Left lung (tissue), 10 donors: ENCODE data around the gene PRPH. TPM values are rescaled to one million over a fixed set of nuclear protein-coding genes. Genes with fewer than 3 reads are reported as not detected.
"Not testable (repeated sequence)": the region's sequence is repeated elsewhere in the genome, so short reads cannot be mapped to it uniquely, and the experiment has no call there.

Experiments
- ATAC-seq: fragments of 200-7000 bp; cut with Tn5 transposase; one replicate; pipeline ENCODE4 v1.9.1; 2020; ENCODE audit warnings: moderate library complexity
- DNase-seq, 4 donors: peaks; one replicate each; pipeline ENCODE4 v3.0.0-alpha.2; 2013 to 2020
- H3K27ac ChIP-seq, 2 donors: fragments of 200-600 bp; sonication (generic) in 1 of 2; one replicate each; pipeline versions ENCODE4 v1.5.0 to v1.8.0; 2020 to 2021
- H3K27me3 ChIP-seq, 2 donors: fragments of 200-600 bp; sonication (generic) in 1 of 2; one replicate each; pipeline versions ENCODE4 v1.5.0 to v1.8.0; 2020 to 2021
- H3K36me3 ChIP-seq, 2 donors: fragments of 200-600 bp; sonication (generic) in 1 of 2; one replicate each; pipeline versions ENCODE4 v1.5.0 to v1.8.0; 2020 to 2021
- H3K4me1 ChIP-seq, 2 donors: fragments of 200-600 bp; one replicate each; pipeline ENCODE4 v1.8.0; 2021
- H3K4me3 ChIP-seq, 2 donors: fragments of 200-600 bp; sonication (generic) in 1 of 2; one replicate each; pipeline versions ENCODE4 v1.5.0 to v1.8.0; 2020 to 2021; ENCODE audit warnings: mild to moderate bottlenecking in 1 of 2
- H3K9me3 ChIP-seq, 2 donors: fragments of 200-600 bp; sonication (generic) in 1 of 2; one replicate each; pipeline versions ENCODE4 v1.5.0 to v1.8.0; 2020 to 2021
- intact Hi-C, 2 donors: fragments of 100-400 bp; cut with DNase I; formaldehyde crosslinking; loops; one replicate each; pipeline versions ENCODE4 v1.11.2 to v1.14.2; 2022
- polyA plus RNA-seq, 6 donors: library from polyadenylated mRNA; unstranded; fragments of 120-200 nt; gene quantifications; one replicate each; pipeline ENCODE4 v1.2.1, GENCODE V29; 2013; ENCODE audit not compliant: insufficient read length in 6 of 6
- total RNA-seq, 2 donors: library from RNA; stranded (reverse); fragmentation: NEBNext Ultra II Directional; extraction: Animal tissue kit (Norgen Biotek cat#: 25700); gene quantifications; one replicate each; pipeline ENCODE4 v1.2.1, GENCODE V29; 2021
- TF ChIP-seq, protein P1 (sequence below), 2 donors: fragments of 200-600 bp; sonication (generic) in 1 of 2; IDR thresholded peaks; one replicate each; pipeline versions ENCODE4 v1.5.0 to v1.8.0; 2021; ENCODE audit warnings: antibody characterized with exemption in 2 of 2
- donor health status: DM: no; HTN: yes; CAD: no.
- donor health status: DM: no; HTN: no; CAD: no.

PRPH gene
- total and polyA plus RNA-seq, 8 donors = 0.26 to 2.4 (median 1.7) TPM; not detected in 1

- no peak overlapping the region for H3K4me3 ChIP-seq
- intact Hi-C loops = no loop called here
- peaks cover 37 to 55% of the 10 kb centered on the region in 2 donors for H3K27me3 ChIP-seq
- peaks cover 0 to 13% of the 10 kb centered on the region in 2 donors for H3K36me3 ChIP-seq
- peaks cover 7 to 21% of the 10 kb centered on the region in 2 donors for H3K4me1 ChIP-seq
- TF ChIP-seq, protein P1, sequence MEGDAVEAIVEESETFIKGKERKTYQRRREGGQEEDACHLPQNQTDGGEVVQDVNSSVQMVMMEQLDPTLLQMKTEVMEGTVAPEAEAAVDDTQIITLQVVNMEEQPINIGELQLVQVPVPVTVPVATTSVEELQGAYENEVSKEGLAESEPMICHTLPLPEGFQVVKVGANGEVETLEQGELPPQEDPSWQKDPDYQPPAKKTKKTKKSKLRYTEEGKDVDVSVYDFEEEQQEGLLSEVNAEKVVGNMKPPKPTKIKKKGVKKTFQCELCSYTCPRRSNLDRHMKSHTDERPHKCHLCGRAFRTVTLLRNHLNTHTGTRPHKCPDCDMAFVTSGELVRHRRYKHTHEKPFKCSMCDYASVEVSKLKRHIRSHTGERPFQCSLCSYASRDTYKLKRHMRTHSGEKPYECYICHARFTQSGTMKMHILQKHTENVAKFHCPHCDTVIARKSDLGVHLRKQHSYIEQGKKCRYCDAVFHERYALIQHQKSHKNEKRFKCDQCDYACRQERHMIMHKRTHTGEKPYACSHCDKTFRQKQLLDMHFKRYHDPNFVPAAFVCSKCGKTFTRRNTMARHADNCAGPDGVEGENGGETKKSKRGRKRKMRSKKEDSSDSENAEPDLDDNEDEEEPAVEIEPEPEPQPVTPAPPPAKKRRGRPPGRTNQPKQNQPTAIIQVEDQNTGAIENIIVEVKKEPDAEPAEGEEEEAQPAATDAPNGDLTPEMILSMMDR (IDR thresholded peaks at IDR 0.05) = peak; percentile 63 to 70
- peak in 1 of 4 donors; percentile 78 for DNase-seq
- H3K27ac ChIP-seq = no peak overlapping the region
- H3K9me3 ChIP-seq = no peaks in the 10 kb centered on the region
- ATAC-seq = peak; percentile 96
These were observed 36.7 kb downstream of the PRPH start for GRCh38 chr12:49331380-49332222.

DNA sequence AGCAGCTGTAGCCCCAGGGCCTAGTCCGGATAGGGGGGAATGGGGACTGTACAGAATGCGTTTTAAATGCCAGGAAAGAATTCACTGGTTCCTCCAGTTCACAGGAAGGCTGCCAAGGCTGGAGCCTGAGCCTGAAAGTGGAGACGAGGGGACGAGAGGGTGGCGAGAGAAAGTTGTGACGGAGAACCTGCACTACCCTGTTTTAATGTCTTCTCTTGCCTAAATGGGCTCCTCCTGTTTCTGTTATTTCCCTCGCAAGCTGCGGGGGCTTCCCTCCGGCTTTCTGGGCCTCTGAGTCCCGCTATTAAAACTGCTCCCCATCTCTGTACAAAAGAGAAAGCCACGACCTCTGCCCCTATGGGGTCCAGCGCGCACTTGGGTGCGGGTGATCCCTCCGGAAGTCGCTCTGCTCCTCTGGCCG lies 37.5 kb downstream of the PRPH start:
- H3K27ac ChIP-seq = no peak overlapping the region
- peaks cover 7 to 30% of the 10 kb centered on the region in 2 donors for H3K4me1 ChIP-seq
- H3K9me3 ChIP-seq = no peaks in the 10 kb centered on the region
- H3K36me3 ChIP-seq = peaks cover 0 to 13% of the 10 kb centered on the region in 2 donors
- H3K4me3 ChIP-seq = peak overlapping the region in 1 of 2 donors; percentile 11
- TF ChIP-seq, protein P1 (IDR thresholded peaks at IDR 0.05) = no peak
- intact Hi-C loops = no loop called here
- peaks cover 46 to 63% of the 10 kb centered on the region in 2 donors for H3K27me3 ChIP-seq
- DNase-seq (no peak), ATAC-seq (peak; percentile 5)

DNA sequence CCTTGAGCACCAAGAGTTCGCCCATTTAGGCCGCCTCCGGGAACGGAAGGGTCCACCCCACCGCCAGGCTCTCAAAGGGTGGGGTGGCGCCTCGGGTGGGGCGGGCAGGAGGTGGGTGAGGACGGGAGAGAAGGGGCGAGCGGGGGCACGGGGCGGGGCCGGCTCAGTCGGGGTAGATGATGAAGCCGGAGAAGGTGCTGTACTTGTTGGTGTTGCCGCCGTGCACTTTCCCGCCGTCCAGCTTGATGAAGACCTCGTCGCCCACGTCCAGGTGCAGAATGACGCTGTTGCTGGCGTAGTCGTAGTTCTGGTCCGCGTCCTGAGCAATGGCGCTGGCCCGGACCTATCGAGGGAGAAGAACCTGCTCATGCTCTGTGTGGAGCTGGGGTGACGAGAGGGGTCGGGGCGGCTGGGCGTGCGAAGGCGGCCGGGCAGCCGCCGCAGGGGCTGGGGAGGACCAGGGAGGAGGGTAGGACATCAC lies 38.0 kb downstream of the PRPH start:
- H3K9me3 ChIP-seq = no peaks in the 10 kb centered on the region
- ATAC-seq (no peak), DNase-seq (no peak)
- peaks cover 0 to 13% of the 10 kb centered on the region in 2 donors for H3K36me3 ChIP-seq
- peaks cover 49 to 66% of the 10 kb centered on the region in 2 donors for H3K27me3 ChIP-seq
- TF ChIP-seq, protein P1 (IDR thresholded peaks at IDR 0.05) = no peak
- peaks cover 7 to 30% of the 10 kb centered on the region in 2 donors for H3K4me1 ChIP-seq
- H3K27ac ChIP-seq = no peak overlapping the region
- H3K4me3 ChIP-seq = peak overlapping the region; percentile 11 to 13
- intact Hi-C loops = no loop called here

DNA sequence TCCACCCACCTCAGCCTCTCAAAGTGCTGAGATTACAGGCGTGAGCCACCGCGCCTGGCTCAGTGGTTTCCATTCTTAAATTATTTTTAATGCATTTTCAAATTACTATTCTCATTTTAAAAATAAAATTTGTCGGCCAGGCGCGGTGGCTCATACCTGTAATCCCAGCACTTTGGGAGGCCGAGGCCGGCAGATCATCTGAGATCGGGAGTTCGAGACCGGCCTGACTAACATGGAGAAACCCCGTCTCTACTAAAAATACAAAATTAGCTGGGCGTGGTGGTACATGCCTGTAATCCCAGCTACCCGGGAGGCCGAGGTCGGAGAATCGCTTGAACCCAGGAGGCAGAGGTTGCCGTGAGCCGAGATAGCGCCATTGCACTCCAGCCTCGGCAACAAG lies 38.8 kb downstream of the PRPH start:
- intact Hi-C loops, DNase-seq, ATAC-seq, H3K27ac ChIP-seq, H3K9me3 ChIP-seq, H3K4me3 ChIP-seq: not testable (repeated sequence)
- H3K36me3 ChIP-seq = peaks cover 0 to 13% of the 10 kb centered on the region in 2 donors
- H3K27me3 ChIP-seq = peaks cover 51 to 75% of the 10 kb centered on the region in 2 donors
- peaks cover 7 to 30% of the 10 kb centered on the region in 2 donors for H3K4me1 ChIP-seq

GRCh38 chr12:49334226-49334625 lies 39.3 kb downstream of the PRPH start:
- Histone ChIP-seq H3K36me3 (peaks cover 0 to 13% of the 10 kb centered on the region in 2 donors), H3K4me1 (peaks cover 7 to 30% of the 10 kb centered on the region in 2 donors), H3K4me3 (no peak overlapping the region), H3K27me3 (peaks cover 51 to 79% of the 10 kb centered on the region in 2 donors), H3K9me3 (no peaks in the 10 kb centered on the region), H3K27ac (no peak overlapping the region)
- no peak for ATAC-seq
- DNase-seq = no peak
- TF ChIP-seq, protein P1 (IDR thresholded peaks at IDR 0.05) = no peak
- intact Hi-C loops = no loop called here
